ENCODE measurements around the gene PRR18.

PRR18 gene

DNA sequence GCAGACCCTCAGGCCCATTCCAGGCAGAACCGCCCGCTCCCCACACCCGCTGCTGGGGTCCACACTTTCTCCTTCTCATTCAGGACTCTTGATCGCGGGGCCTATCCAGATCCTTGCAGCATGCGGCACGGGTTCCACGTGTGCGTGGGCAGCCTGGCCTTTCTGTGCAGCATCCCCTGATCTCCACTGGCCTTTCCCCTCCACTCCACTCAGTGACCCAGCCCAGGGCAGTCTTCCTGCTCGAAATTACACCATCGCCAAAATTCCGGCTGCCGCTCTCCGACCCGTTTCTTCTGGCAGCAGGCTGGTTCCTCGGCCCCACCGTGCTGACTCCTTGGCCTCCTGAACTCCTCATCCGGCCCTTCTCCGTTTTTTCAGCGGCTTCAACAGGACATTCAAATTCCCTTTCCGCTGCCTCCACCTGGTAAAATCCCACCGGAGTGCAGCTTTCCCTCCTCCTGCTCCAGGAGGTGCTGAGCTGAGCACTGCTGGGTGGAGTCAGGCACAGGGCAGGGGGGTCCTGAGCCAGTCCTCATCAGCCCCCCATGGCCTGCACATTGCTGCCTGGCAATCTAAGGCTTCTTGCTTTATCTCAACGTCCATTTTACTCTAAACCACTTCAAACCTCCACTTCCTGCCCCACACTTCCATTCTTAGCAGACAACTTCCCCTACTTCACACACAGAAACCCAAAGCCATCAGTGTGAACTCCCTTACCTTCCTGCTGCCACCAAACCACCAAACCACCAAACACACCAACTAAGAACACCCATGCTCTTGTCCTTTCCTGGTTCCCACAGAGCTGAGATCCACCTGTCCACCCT lies 25.2 kb upstream of the PRR18 start:
- DNase-seq, result no peak

GRCh38 chr6:166331503-166332415 lies 23.6 kb upstream of the PRR18 start:
- no peak for DNase-seq

- no peak for DNase-seq
These were observed 22.4 kb upstream of the PRR18 start for GRCh38 chr6:166330612-166331011.

- DNase-seq, result no peak
These were observed 17.3 kb upstream of the PRR18 start for GRCh38 chr6:166325383-166326042.

GRCh38 chr6:166323395-166323794 lies 15.2 kb upstream of the PRR18 start:
- no peak for DNase-seq

DNA sequence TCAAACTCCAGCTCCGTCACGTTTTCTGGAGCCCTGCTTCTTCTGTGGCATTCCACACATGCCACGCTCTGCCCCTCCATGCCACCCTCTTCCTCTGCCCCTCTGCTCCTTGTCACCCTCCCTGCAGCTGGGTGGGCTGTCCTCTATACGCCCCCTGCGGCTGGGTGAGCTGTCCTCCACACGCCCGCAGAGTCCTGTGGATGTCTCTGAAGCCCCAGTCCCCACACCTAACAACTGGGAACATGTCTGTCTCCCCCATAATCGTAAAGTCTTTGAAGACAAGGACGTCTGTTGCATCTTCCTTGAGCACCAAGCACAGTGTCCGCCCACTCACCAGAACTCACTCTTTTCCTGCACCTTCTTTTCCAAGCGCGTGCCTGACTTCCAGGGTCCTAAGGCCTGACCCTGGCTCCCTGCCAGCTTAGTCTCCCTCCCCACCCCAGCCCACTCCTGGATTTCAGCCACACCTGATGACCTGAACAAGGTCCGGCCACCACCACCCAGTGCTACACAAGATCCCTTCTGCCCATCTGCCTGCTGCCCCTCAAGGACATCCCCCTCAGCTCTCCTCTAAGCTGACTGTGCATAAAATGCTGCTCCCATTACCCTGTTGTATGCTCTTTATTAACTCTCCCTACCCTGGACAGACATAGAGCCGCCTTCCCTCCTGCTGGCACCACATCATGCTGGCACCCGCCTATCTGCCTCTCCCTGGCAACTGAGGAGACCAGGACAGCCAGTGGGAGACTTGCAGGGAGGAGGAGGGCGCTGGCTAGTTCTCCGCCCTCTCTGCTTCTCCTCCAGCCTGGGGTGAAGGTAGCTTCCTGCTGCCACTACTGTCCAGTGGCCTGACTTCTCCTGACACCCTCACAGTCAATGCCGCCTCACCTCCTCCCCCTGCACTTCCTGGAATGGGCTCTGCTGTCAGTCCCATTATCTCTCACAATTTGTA lies 10.7 kb upstream of the PRR18 start:
- DNase-seq, result no peak

DNA sequence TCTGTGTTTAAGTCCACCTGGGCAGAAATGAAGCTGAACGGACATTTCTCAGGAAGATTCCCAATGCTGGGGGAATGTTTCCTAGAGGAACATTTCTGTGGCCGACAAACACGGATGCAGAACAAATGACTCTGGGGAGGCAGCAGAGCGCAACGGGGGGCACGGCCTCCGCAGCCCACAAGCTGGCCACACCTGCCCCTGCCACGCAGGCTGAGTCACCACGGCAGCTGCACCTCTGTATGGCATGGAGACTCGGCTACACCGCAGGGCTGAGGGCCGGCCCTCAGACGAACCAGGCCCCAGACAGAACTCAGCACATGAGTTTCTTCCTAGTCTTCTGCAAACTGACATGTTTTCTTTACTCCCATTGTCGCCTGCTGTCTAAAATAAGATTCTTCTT lies 10.0 kb upstream of the PRR18 start:
- DNase-seq, result no peak

DNA sequence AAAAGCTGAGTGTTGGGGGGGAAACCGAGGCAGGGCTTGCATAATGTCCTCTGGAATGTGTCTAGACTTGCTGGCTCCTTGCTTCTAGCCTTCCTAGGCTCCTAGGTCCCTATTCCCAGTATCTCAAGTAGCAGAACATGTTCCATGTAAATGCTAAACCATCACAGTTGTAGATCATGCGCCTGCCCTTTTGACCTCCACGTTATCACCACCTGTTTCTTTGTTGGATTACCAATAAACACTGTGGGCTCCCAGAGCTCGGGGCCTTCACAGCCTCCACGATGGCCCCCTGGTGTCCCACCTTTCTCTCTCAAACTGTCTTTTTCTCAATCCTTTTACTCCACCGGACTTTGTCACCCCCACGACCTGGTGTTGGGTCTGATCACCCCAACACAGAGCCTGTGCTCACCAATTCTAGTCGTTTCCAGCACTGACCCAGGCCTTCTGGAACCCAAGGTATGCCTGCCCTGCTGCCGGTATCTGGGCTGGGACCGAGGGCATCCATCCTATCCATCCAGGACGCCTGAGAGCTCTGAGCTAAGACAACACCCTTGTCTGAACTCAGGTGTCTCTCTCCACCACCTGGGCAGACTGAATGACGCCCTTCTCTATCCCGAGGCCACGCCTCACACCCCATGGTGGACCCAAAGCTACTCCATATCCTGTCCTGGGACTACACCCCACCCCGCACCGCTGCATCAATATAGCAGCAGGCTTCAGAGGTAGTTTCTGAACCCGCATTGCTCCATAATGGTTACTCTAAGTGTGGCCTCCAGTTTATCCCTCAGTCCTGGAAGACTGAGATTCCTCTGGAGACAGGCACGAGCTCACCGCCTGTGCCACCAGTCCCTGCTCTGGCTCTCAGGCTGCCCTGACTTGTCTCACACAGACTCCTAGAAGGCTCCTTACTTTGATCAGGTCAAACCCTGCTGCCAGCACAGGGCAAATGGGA lies 9.3 kb upstream of the PRR18 start:
- DNase-seq, result no peak

DNA sequence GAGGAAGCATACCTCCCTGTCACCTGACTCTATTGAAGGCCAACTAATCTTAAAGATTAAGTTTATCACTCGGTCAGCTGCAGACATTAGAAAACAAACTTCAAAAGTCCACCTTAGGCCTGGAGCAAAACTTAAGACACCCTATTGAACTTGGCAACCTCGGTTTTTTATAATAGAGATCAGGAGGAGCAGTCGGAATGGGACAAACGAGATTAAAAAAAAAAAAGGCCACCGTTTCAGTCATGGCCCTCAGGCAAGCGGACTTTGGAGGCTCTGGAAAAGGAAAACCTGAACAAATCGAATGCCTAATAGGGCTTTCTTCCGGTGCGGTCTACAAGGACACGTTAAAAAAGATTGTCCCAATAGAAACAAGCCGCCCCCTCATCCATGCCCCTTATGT lies 7.2 kb upstream of the PRR18 start:
- no peak for DNase-seq

DNA sequence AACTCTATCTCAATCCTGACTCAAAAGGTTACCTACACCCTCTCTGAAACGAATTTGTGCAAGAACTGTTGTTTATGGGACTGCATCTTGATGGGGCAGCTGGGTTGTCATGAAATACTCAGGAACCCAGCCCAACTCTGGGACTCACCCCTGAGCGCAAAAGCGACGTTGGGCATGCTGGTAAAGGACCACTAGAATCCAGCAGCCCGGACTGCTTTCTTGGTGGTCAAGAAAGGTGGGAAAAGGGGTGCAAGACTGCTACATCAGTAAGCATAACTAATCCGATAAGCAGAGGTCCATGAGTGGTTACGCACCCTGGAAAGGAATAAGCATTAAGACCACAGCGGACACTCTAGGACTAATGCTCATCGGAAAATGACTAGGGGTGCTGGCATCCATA lies 6.3 kb upstream of the PRR18 start:
- no peak for DNase-seq

- DNase-seq, result peak; percentile 46
These were observed 5.3 kb upstream of the PRR18 start for GRCh38 chr6:166313255-166314070.

DNA sequence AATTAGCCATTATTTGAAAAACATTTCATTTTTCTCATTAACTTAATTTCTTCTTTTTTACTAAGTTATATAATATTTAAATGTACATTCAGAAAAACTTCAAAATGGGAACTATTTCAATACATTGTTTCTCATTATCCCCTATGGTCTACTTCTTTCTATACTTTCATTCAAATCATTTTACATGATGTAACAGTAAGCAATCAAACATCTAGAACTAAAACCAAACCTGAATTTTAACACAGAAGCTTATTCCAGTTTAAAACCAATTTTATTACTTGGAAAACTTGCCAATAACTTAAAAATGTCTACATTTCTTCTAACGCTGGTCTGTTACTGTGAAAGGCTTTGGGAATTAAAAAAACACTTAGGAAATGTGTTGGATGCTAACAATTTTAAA lies 4.6 kb upstream of the PRR18 start:
- DNase-seq, result no peak

DNA sequence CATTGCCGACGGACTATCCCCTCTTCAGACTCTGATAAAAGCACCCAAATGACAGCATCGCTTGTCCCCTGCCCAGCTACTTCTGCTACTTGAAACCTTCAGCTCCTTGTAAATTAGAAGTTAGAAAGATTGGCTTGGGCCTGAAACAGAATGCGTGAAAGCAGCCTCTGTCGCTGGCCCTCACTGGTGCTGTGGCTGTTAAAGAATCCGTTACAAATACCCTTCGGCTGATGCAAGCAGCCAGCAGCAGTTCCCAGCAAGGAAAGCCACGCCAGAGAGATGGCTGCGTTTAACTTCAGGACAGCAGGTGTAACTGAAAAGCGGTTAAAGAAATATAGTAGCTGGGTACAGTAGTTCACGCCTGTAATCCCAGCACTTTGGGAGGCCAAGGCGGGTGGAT lies 2.4 kb upstream of the PRR18 start:
- no peak for DNase-seq

GRCh38 chr6:166309977-166310376 lies 1.8 kb upstream of the PRR18 start:
- DNase-seq, result no peak

- peak; percentile 85 for DNase-seq
These were observed 787 bp upstream of the PRR18 start for GRCh38 chr6:166308769-166309589.

DNA sequence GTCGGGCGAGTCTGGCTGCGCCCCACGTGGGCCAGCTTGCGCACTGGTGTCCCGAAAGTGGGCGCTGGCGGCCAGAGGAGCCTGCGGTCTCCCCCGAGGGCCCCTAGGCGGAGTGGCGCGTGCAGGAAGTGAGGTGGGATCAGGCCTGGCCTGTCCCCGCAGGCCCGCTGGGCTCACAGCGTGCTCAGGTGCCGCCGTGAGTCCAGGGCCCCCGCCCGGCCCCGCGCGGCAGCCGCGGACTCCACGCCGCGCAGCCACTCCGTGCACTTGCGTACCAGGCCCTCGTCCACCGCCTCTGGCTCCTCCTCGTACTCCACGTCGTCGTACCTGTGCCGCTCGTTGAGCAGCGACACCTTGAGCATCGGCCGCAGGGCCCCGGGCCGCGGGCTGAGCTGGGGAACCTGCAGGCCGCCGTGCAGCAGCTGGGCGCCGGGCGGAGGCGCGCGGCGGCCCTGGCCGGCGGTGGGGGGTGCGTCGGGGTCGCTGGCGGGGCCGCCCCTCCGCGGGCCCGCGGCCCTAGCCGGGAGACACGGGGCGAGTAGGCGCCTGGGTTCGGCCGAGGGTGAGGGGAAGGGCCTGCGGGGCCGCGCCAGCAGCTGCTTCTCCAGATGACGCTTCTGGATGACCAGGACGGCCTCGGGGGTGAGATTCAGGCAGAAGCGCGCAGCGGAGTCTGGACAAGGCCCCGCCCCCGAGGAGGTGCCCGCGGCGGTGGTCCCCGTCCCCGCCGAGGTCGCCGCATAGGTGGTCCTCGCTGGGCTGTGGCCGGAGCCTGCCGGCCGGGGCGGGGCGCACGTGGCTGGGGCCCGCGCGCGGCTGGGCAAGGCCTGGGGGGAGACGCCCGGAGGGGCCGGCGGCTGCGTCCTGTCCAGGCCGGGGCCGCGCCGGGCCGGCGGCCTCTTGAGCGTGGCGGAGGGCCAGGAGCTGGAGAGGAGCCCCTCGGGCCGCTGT lies 835 bp downstream of the PRR18 start:
- peak; percentile 58 for DNase-seq

DNA sequence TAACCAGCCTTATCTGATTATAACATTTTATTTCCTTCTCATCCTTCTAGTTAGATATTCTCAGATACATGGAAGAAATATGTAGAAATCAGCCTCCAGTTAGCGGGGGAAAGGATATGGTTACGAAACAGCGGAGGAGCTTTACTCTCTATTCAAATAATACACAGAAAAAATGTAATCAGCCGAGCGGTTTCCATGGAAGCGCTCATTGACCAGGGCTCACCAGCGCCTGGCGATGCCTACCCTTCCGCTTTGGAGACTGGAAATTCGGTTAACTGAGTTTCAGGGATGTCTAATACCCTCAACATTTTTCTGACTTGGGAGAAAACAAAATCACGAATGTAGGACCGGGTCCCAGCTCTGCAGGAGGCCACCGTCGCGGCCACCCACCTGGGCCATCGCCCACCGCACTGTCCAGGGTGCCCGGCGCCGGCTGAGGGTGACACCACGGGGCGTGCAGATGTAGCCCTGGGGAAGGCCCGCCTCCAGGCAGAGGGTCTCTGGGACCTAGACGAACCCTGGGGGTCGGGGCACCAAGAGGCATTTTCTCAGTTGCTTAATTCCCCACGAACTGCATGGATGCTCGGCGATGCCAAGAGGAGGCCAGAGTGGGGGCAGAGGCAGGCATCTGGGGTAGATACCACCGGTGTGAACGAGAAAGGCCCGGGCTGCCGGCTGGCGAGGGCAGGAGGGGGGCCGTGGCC lies 1.7 kb downstream of the PRR18 start:
- peak; percentile 71 for DNase-seq
